GM13976 (cell line): ENCODE results near the gene RRP1.

ENCODE experiments used
- DNase-seq: peaks from one replicate; pipeline ENCODE4 v3.0.0; 2012; ENCODE audit warnings: low spot score
- in situ Hi-C: fragments of 300-500 bp; cut with MboI; formaldehyde crosslinking; loops from one replicate; pipeline ENCODE4 v1.12.0; 2022; ENCODE audit warnings: low sequenced_read_pairs, mixed read lengths, inconsistent platforms; ENCODE audit not compliant: unreplicated experiment
- TF ChIP-seq, protein P1 (sequence below): IDR thresholded peaks from 2 replicates; pipeline ENCODE4 v1.5.1; 2012; ENCODE audit warnings: borderline replicate concordance, mild to moderate bottlenecking; ENCODE audit not compliant: insufficient read depth; ENCODE audit errors: extremely low read depth, missing control alignments, control extremely low read depth

The RRP1 gene

DNA sequence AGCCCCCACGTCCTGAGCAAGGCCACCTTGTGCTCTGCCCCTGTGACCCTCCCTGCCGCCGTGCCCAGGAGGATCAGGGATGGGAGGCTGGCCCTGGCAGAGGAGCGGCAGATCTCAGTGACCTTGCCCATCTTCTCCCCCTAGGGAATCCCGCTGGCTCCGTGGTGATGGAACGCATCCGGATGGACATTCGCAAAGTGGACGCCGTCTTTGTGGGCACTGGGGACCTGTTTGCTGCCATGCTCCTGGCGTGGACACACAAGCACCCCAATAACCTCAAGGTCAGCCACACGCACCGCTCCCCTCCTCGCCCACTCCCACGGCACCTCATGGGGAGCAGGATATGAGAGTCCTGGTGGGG, 36.0 kb upstream of the RRP1 start:
- in situ Hi-C loops = no loop called here
- DNase-seq = no peak
- TF ChIP-seq, protein P1, sequence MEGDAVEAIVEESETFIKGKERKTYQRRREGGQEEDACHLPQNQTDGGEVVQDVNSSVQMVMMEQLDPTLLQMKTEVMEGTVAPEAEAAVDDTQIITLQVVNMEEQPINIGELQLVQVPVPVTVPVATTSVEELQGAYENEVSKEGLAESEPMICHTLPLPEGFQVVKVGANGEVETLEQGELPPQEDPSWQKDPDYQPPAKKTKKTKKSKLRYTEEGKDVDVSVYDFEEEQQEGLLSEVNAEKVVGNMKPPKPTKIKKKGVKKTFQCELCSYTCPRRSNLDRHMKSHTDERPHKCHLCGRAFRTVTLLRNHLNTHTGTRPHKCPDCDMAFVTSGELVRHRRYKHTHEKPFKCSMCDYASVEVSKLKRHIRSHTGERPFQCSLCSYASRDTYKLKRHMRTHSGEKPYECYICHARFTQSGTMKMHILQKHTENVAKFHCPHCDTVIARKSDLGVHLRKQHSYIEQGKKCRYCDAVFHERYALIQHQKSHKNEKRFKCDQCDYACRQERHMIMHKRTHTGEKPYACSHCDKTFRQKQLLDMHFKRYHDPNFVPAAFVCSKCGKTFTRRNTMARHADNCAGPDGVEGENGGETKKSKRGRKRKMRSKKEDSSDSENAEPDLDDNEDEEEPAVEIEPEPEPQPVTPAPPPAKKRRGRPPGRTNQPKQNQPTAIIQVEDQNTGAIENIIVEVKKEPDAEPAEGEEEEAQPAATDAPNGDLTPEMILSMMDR = no peak

DNA sequence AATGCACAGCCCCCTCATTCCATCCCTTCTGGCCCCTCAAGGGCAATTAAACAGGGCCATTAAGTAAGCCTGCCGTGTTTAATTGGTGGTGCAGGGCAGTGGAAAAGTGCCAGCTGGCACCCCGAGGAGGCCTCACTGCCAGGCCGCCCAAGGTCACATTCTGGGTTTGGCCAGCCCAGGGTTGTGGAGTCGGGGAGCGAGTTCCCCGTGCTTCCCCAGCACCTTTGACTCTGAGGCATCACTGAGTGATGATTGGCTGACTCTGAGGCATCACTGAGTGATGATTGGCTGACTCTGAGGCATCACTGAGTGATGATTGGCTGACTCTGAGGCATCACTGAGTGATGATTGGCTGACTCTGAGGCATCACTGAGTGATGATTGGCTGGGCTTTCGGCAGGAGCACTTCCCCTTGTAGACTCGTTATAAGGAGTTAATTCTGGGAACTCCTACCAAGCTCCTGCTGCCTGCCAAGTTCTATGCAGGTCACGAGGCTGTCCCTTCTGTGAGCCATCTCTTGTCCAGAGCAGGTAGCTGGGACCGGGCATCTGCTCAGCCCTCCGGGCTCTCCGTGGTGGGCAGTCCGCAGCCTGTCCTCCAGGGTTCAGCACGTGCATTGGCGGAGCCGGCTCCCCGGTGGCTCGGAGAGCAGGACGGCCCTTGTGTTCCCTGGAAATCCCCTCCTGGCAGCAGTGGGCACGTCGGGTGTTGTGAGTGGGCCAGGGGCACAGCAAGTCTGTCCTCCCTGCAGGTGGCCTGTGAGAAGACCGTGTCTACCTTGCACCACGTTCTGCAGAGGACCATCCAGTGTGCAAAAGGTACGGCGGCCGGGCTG, 34.2 kb upstream of the RRP1 start:
- TF ChIP-seq, protein P1 = no peak
- in situ Hi-C loops = no loop called here
- DNase-seq = no peak

DNA sequence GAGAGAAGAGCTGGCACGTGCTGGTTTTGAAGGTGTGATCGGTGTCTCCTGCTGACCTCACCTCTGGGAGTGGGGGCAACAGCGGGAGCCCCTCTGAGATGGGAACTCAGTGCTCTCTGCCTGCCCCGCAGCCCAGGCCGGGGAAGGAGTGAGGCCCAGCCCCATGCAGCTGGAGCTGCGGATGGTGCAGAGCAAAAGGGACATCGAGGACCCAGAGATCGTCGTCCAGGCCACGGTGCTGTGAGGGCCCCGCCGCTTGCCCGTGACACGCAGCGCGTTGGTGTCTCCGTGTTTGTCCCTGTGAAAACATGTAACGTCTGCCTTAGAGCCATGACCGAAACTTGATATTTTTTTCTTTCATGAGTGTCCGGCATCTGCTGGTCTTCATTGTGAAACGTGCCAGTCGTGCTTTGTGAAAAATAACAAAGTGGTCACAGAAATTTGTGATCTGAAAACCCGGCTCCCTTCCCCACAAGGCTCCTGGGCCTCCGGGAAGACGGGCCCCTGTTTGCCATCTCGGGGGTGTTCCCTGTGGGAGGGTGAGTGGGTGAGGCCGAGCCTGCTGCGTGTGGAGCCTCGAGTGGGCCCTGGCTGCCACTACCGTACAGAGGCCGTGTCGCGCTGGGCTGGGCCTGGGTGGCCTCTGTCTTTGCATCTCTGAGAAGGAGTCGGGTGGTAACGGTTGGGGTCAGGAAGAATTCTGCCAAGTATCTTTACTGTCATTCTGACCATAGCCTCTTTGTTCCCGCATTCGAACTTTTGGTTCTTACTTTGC, 33.4 kb upstream of the RRP1 start:
- TF ChIP-seq, protein P1 = no peak
- in situ Hi-C loops = no loop called here
- no peak for DNase-seq

DNA sequence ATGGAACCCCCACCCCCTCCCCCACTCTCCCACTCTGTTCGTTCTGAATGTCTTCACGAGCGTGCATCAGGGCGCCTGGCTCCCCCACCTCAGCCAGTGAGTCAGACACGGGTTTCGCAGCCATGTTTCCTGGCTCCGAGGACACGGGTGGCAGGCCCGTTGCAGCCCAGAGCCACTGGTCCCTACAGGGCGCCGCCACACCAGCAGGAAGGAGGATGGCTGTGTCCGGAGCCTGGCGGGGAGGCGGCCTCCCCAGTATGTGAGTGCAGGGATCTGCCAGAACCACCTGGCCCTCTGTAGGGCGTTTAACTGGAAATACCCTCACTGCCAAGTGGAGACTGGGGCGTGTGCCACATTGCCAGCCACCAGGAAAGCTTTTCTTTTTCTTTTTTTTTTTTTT, 31.8 kb upstream of the RRP1 start:
- DNase-seq = no peak
- TF ChIP-seq, protein P1 = no peak
- in situ Hi-C loops = no loop called here

DNA sequence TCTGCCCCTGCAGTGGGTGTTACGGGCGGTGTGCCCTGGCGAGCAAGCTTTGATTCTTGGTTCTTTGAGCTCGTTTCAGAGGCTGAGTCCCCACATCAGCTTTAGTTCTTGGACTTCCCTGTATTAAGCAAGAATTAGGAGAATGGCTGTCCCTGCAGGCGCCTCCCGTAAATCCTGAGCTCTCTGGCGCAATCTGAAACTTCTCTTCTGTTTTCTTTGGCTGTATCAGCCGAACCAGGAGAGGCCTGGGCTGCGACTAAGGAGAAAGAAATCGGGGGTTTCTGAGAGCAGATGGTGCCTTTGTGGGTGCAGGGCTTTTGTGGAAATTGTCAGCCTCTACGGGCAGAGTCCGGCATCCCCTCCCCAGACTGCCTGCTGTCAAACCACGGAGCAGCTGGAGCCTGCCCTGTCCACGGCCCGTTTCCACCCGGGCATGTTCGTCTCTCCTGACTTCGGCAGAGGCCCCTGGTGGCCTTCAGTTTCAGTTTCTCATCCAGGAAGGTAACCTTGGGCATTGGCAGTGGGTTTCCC, 31.2 kb upstream of the RRP1 start:
- no peak for DNase-seq
- in situ Hi-C loops = no loop called here
- TF ChIP-seq, protein P1 = no peak

DNA sequence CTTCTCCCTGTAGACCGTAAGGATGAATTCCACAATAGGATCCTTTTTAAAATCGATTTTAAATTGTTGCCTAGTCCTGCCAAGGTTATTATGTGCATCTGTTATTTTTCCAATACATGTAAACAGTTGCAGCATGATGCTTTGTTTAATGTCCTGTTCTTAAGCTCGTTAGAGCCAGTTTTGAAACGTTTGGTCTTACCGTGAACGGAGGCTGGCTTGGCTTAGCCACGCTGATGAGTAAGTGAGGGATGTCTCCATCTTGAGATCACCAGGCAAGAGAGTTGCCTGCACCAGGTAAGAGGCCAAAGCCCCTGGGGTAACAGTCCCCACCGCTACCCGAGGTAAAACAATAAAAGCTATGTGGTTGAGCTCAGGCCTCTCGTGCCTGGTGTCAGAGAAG, 30.6 kb upstream of the RRP1 start:
- TF ChIP-seq, protein P1 = no peak
- in situ Hi-C loops = no loop called here

More for the DNA sequence above, 30.6 kb upstream of the RRP1 start:
- no peak for DNase-seq
